Activated CD8-positive, alpha-beta memory T cell treated with anti-CD3 and anti-CD28 coated beads for 1 hour (primary cell): ENCODE data around the gene TGFB1.
A peak's percentile ranks its signal among the peaks of the same experiment; 100 is the strongest.
"Not testable (repeated sequence)": the region's sequence is repeated elsewhere in the genome, so short reads cannot be mapped to it uniquely, and the experiment has no call there.

Experiments used
- DNase-seq, 2 donors: peaks; one replicate each; pipeline ENCODE4 v3.0.0-alpha.2; 2020; ENCODE audit warnings: low read depth in 1 of 2; ENCODE audit errors: extremely low read depth in 1 of 2

Gene TGFB1

DNA sequence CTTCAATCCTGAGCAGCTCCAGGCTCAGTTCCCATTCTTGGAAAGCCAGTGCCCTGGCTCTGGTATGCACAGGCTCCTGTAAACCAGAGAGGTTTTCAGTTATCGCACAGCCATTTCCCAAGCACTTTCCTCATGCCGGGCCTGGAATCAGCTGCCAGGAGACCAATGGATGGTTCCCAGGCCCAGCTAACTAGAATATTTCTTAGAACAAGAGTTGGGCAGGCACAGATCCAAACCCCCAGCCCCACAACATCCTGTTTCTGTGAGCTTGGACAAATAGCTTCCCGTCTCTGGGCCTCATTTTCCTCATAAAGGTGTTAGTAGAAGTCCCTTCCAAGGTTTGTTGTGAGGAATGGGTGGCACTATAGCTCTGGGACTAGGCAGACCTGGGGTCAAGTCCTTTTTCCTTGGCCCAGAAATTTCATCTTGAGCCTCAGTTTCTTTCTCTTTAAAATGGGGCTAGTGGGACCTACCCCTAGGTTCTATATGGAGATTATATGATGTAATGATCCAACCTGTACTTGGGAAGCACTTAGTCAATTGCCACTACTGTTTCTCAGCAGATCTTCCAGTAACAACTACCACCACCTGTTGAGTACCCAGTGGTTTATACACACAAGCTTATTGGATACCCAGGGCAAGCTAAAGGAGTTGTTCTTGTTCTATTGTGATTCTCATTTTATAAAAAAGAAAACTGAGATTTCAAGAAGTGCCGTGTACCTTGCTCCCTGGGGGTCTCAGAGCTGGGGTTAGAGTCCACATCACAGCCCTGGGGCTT lies 48.8 kb downstream of the TGFB1 start:
- DNase-seq, result no peak

DNA sequence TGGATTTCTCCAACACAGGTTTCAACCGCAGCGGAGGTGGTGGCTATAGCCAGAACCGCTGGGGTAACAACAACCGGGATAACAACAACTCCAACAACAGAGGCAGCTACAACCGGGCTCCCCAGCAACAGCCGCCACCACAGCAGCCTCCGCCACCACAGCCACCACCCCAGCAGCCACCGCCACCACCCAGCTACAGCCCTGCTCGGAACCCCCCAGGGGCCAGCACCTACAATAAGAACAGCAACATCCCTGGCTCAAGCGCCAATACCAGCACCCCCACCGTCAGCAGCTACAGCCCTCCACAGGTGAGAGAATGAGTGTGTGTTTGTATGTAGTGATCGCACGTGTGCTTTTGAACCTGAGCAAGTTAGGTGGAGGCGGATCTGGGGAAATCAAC lies 49.8 kb downstream of the TGFB1 start:
- DNase-seq, result no peak

DNA sequence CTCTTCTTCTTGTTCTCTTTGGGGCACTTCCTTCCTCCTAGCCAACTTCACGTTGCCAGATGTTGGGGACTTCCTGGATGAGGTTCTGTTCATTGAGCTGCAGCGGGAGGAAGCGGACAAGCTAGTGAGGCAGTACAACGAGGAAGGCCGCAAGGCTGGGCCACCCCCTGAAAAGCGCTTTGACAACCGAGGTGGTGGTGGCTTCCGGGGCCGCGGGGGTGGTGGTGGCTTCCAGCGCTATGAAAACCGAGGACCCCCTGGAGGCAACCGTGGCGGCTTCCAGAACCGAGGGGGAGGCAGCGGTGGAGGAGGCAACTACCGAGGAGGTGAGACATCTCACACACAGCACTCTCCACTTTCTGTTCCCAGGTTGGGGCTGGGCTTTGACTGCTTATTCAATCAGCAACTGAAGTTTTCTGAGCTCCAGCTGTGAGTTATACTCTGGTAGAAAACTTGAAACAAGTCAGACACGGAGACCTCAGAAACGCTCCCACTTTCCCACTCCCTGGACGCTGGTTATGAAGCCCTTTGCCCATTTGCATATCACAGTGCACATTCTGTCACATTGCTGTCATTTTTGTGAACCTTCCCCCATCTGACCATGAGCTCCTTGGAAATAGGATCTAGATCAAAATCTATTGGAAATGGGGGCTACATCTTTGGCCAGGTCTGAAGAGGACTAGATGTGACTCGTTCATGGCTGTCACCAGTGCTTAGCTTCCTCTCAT lies 50.9 kb downstream of the TGFB1 start:
- peak in 1 of 2 donors; percentile 44 for DNase-seq

DNA sequence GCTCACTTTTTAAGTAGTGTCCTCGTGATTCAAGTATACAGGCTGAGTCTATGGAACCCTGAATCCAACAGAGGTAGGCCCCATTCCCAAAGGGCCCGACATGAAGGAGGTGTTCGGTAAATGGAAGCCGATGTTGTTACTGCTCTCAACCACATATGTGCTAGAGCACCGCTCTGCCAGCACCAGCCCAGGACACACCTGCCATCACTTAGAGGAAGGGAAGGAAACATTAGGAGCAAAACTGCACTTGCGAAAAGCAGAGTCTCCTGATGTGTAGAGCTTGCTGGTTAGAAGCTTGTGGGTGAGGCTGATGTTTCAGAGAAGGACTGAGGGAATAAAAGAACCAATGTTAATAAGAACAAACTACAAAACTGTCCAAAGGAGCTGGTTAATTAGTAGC lies 53.2 kb downstream of the TGFB1 start:
- DNase-seq, result no peak

DNA sequence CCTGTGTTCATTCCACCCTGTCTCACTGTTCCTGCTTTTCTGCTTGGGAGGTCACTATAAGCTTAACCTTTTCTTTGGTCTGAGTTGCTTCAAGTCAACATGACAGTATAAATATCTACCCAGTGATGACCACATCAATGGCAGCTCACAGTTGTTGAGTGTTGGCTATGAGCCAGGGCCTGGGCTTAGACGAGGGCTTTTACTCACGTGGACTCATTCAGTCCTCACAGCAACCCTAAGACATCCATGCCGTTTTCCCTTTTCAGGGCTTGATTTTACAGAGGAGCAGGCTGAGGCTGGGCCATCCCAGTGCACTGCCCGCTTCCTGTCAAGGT lies 54.0 kb downstream of the TGFB1 start:
- peak in 1 of 2 donors; percentile 44 for DNase-seq

DNA sequence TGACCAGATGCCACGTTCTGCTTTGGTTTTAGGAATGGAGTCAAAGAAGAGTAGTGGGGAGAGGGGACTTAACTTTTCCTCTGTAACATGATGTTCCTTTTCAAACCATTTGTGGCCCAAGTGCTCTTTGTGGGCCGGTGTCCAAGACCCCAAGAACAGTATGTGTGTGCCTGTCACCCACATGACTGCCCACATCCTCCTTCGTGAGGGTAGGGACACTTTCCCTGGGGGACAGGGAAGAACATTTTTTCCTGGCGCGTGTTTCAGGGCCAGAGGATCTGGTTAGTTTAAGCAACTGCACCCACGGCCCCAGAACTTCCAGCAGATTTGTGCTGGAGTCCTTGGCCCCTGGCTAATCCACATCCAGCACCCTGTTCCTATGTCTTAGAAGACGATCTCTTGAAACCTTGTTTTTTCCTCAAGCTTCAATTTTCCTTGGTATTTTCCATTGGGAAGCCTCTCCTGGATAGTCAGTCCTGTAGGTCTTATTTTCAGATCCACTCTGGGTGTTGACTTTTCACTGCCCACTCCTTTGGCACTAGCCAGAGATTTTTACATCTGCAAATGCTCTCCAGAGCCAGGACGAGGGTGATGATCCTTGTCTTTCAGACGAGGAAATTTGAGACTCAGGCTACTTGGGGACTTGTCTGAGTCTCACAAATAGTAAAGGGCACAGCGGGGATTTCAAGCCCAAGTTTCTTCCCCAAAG lies 54.5 kb downstream of the TGFB1 start:
- DNase-seq, result no peak

DNA sequence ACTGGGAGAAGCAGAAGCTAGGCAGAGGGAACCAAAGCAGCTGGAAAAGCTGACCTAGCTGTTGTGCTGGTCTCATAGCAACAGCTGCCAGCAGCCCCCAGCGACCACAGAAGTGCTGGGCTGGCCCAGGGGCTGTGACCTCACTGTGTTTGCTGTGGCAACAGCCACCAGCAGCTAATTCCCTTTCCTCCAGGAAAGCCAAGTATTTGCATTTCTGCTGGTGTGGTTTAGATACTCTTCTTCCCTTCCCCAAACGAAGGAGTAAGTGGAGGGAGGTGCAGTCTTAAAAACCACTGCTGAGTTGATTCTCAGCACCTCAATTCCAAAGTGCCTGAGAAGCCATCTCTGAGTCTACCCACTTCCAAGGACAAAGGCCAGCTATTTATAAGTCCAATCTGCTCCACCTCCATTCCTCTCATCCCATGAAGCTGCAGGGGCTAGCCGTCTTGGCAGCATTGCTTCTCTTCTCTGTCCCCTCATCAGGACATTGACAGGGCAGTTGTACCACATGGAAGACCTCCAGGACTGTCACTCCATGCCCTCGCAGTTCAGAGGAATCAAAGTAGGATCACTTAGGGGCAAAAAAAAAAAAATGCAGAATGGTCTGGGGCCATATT lies 55.3 kb downstream of the TGFB1 start:
- DNase-seq, result peak in 1 of 2 donors; percentile 39

DNA sequence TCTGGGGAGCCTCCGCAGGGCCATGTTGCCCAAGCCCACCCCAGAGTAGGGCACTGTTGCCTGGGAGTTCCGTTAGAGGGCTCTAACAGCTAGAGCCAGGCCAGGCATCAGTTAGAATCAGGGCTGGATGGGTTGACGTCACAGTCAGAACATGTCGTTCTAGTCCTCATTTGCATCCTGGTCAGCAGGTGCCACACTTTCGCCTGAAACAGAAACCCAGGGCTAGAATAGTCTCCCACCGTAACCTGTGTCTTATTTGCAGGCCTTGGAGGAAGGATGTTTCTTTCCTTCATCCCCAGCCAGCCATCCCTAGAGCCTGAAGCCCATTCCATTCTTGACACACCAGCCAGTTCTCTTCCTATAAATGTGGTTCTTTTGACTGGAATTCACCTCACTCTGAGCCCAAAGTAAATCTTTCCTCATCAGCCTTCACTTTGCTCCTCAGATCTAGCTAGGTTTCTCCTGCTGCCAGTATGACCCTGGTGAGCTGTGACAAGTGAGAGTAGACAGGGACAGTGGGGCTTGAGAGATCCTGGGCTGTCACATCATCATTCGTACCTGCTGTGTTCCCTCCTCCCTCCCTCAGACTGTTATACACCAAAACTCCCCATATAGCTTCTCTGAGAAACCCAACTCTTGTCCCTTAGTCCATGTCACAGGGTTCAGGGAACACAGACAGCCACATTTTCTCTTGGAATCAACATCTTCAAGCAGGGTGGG lies 55.9 kb downstream of the TGFB1 start:
- no peak for DNase-seq

DNA sequence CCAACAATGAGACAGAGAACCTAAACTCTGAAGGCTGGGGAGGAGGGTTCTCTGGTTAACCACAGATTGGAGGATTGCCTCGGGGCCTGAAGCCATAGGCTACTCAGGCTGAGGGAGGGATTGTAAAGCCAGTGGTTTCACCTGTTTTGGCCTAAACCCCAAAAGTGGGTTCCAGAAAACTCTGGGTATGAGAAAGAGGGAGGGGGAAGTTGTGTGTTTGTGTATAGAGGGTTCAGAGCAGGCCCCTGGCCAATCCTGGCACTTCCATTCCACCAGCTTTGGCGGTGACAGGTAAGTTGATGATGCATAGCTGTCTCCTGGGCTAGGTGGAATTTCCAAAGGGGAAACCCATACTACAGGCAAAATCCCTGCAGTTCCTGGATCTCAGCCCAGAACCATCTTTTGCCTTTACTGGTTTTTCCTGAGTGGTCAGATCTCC lies 57.3 kb downstream of the TGFB1 start:
- no peak for DNase-seq

DNA sequence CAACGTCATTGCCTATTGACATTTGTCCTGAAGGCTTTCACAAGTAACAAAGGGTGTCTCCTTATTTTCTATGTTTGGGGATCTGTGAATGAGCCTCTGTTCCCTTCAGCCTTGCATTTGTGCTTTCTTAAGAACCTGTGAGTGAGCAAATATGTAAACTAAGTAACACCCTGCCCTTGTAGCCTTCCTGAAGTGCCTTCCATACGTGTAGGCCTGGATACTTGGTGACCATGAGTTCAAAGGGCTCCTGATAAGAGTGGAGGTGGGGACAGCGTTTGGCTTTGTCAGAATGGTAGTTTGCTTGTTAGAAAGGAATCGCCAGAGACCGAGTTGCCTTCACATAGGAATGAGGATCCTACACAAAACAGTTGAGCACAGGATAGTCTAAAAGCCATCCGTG lies 58.2 kb downstream of the TGFB1 start:
- no peak for DNase-seq

DNA sequence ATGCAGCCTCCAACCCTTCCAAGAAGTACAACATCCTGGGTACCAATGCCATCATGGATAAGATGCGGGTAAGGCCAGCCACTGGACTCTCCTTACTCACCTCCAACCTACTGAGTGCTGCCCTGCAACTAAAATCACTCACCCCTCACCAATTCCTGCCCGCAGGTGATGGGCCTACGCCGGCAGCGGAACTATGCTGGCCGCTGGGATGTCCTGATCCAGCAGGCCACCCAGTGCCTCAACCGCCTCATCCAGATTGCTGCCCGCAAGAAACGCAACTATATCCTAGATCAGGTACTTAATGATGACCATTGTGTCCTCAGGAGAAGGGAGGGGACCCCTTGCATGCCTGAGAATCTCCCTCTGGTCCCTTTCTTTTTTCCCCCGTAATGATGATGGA lies 59.3 kb downstream of the TGFB1 start:
- no peak for DNase-seq

DNA sequence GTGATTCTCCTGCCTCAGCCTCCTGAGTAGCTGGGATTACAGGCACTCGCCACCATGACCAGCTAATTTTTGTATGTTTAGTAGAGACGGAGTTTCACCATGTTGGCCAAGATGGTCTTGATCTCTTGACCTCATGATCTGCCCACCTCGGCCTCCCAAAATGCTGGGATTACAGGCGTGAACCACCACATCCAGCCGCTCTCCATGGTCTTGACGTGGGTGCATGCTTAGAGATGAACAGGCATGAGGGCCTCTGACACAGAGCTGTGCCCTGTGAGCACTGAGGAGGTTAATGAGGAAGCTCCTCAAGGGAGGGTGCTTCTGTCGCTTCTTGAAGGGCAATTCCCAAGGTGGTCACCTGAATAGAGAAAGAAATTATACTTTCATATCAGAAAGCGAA lies 63.9 kb downstream of the TGFB1 start:
- not testable (repeated sequence) for DNase-seq

DNA sequence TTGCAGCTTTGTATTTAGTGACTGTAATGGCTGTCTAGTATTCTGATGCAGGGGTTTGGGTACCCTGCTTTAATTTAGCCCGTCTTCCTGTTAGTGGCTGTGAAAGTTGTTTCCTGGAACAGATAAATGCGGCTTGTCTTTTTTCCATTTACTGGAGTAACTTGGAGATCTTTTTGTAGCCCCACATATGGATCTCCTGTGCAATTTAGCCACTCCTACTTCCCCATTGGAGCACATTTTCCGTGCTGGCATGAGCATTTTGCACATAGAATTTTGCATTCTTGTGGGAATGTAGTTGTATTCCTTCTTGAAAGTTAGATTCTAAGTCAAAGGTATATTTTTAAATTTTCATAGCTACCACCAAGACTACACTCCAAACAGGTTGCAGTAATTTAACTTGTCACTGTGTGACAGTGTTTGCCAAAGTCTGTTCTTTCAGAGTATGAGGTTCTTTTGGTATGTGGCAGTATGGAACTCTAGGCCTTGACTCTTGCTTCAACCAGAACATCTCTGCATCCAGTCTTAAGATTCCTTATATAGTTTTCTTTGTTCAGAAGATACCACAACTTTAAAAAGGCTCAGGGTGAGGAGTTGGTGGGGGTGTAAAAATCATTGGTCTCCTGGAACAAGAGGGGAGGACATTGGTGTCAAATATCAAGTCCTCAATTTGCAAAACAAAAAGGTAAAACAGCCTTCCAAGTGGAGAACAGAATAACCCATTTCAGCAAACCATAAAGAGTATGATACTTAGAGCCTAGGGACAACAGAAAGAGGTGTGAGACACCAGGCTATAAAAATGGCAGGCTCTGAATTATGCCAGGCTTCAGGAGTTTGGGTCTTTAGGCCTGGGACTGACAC lies 64.8 kb downstream of the TGFB1 start:
- DNase-seq, result no peak
